OCI-LY3 (cell line): ENCODE results near the gene SPDL1.

Source experiments
- CTCF ChIP-seq: fragments of 200-600, 300-600 bp; sonication (generic); IDR thresholded peaks from 2 replicates; pipeline ENCODE4 v1.5.1; 2014; ENCODE audit warnings: antibody characterized with exemption, low read length, low read depth
- EZH2phosphoT487 ChIP-seq: fragments of 200-600 bp; shearing (Covaris generic); IDR thresholded peaks from 2 replicates; pipeline ENCODE4 v1.6.1; 2018; ENCODE audit warnings: antibody characterized with exemption, mixed run types, low read depth

- TF ChIP-seq CTCF (no peak), EZH2phosphoT487 (no peak)
Observed at GRCh38 chr5:169646856-169647255, 63.3 kb downstream of the SPDL1 start.
